PFSK-1 (cell line): ENCODE results near the gene BOLA2.
"Not testable (repeated sequence)": the region's sequence is repeated elsewhere in the genome, so short reads cannot be mapped to it uniquely, and the experiment has no call there.

Experiments used
- FOXP2 ChIP-seq: optimal IDR thresholded peaks from 2 replicates; pipeline ENCODE3; 2011; ENCODE audit warnings: borderline replicate concordance, control low read depth, inconsistent platforms; ENCODE audit not compliant: insufficient read depth; ENCODE audit errors: extremely low read length, extremely low read depth
- POLR2AphosphoS5 ChIP-seq: IDR thresholded peaks from 2 replicates; pipeline ENCODE4 v1.6.1; 2012; ENCODE audit warnings: low read depth, mild to moderate bottlenecking, control low read depth, low read length, moderate library complexity

GRCh38 chr16:29459706-29460646 is 5.8 kb upstream of the BOLA2 start, which contains the start of gene SULT1A4:
- not testable (repeated sequence) for TF ChIP-seq FOXP2, POLR2AphosphoS5
